HG02970 (cell line): ENCODE measurements around the gene OSBPL3.

Experiments
- ATAC-seq: cut with Tn5 transposase; IDR thresholded peaks from one replicate; pipeline ENCODE4 v1.9.1; 2021; ENCODE audit warnings: mild to moderate bottlenecking, moderate library complexity, moderate number of reproducible peaks; ENCODE audit not compliant: unreplicated experiment, low FRiP score

Gene OSBPL3

DNA sequence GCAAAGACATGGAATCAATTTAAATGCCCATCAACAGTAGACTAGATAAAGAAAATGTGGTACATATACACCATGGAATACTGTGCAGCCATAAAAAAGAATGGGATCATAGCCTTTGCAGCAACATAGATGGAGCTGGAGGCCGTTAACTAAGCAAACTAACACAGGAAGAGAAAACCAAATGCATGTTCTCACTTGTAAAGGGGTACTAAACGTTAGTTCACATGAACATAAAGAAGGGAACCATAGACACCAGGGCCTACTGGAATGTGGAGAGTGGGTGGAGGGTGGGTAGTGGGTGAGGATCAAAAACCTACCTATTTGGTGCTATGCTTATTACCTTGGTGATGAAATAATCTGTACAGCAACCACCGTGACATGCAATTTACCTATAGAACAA lies 144.3 kb downstream of the OSBPL3 start:
- no peak for ATAC-seq

DNA sequence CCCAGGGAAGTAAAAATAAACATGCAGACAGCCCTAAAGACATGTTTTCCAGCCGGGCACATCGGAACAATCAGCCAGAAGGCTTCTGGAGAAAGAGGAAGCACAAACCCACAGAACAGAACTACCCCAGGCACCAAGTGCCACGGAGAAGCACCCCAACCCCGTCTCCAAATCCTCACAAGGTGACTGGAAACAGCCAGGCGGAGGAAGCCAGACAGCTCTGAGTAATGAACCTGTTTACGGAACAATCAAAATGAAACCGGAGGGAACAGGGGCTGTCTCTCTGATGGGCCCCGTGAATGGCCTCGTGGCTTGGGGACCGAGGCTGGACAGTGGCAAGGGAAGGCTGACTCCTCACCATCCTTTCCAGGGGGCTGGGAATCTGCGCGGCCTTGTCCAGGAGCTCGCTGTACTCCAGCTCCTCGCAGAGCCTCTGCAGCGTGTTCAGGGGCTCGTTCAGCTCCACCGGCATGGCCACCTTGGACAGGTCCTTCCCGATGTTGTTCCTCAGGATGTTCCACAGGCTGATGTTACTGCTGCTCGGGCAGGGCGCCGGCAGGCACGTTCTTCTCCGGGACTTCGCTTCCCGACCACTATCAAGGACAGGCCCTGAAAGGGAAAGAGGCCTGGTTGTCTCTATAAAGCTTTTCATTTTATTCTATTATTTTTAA lies 145.7 kb downstream of the OSBPL3 start:
- ATAC-seq: no peak

DNA sequence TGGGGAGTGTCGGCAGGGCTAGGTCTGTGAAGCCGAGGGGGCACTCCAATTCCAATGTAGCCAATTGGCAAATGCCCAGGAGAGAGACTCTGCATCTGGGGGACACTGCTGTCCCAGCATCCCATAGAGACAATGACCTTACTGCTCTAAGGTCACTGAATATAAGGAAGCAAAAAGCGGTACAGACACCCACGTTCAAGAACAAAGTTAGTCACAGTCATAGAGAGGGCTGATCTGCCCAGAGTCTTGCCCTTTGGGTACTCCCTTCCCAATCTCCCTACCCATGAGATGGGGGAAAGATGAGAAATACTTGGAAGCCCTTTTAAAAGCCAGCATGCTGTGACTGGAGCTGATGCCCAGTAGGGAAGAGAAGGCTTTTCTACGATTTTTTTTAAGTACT lies 146.4 kb downstream of the OSBPL3 start:
- ATAC-seq: no peak

DNA sequence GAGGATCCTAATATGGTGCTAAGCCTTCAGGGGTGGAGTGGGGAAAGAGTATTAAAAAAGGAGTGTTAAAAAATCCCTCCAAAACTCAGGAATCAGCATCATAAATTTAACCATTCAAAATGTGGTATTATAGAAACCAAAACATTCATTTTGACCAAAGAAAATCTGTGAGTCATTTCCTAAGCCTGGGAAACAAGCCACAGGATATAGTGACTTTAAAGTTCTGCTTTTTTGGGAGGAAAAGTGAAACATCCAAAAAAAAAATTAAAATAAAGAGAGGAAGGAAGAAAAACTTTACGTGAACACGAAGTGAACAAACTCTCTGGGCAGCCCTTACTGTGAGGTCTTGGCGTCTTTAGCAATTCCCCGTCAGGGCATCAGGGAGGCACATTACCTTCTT lies 148.7 kb downstream of the OSBPL3 start:
- ATAC-seq: no peak

DNA sequence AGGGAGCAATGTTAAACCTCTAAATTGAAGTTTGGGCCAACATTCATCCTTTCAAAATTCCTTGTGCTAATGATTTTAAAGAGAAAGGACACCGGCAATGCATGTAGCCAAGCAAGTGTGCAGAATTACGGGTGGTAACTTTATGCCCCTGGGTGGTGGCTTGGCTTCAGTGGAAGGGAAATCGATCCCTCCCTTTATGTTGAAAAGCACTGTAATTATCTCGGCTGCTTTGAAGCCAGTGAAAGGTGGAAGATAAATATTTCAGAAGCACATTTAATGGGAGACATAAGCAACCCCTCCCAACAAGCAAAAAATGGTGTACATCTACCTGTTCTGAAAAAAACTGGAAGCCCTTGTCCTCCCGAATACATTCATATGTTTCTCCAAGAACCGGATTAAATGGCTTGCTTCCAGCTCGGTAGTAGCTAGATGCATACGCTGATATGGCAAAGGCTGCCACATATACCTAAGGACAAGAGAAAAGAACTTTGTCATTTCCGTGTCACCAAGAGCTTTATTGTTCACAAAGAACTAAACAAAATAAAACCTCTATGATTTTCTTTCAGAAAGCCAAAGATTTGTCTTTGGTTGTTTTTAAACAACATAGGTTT lies 149.4 kb downstream of the OSBPL3 start:
- no peak for ATAC-seq

DNA sequence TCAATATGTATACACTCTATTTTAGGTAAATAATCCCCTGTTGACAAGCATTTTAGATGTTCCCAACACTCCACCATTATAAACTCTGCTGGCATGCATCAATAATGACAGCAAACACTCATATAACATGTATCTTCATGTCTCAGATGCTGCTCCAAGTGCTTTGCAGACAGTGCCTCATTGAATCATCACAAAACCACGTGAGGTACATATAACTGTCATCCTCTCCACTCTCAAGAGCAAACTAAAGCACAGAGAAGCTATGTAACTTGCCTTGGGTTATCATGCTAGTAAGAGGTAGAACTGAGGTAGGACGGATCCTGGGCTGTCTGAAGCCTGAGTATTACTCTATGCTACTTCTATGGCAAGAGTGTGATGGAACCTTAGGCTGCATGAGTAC lies 150.2 kb downstream of the OSBPL3 start:
- no peak for ATAC-seq

DNA sequence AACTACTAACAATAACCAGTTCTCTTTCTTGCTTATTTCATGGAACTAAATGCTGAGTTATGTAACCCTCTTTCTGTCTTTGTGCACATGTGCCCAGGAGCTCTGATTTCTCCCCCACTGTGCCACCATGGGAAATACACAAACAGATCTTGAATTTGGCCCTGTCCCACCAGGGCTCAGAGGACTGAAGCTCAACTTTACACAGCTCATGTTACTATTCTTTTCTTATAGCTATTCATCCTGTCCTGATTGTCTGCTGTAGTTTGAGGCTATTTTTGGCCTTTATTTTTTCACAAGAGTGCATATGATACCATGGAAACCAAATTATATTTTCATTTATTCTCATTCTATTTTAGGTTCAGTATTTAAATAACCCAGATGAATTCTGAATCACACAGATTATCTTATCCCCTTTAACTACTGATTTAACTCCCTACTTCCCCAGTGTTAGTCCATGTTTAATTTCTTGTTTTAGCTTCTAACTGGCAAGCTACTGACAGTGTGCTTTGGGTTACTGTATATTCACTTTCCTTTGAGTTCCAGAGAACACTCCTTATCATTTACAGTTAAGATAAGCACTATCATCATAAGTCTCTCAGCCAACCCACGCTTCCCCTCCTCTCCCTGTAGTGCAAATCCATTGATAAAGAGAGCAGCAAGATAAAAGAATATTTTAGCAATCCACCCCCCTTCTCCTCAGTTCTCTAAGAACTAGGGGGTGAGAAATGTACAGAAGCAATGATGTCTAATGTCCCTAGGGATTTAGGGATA lies 150.9 kb downstream of the OSBPL3 start:
- ATAC-seq: no peak

DNA sequence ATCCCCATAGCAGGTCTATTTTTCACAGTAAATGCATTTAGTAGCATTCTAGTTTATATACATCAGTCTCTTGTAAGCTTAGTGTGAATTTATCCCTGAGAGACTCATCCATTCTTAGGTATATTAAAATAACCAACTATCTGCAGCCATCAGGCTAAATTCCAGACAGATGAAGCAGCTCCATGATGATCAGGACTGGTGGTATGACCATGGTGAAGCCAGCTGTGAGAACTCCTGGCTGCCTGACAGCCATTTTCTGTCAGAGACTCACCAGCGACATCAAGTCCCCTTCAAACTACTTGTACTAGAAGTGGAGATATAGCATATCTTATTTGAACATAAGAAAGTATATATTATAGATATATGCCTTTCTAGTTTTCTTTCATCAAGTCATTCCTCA lies 152.4 kb downstream of the OSBPL3 start:
- no peak for ATAC-seq

DNA sequence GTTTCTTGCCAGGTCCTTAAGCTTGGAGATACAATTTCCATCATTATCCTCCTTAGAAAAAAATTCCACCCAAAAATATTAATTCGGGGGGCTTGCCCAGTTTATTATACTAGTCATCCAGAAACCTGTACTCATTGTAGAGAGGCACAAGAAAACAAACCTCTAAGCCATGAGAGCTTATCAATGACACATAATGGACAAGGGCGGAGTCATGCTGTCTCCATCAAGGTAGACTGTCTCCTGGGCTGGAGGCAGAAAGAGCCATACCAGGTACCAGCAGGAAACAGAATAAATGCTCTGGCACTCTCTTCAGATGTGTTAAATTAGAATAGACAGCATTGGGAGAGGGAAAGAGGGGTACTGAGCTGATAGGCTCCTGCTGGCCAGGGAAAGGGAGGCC lies 153.0 kb downstream of the OSBPL3 start:
- ATAC-seq: no peak

DNA sequence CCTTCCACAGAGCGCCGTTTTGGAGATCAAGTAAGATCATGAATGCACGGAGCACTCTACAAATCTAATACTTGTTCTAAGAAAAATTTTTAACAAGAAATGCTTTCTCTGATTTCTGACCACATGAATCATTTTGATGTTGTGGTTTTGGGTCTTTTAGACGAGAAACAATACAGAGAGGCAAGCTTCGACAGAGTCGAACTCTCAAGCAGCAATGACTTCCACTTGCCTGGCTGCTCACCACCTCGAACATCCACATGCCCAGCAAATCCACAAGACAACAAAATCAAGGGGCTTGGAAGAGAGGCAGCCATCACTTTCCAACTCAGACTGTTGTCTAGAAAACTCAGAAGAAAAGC lies 153.3 kb downstream of the OSBPL3 start:
- ATAC-seq: no peak

DNA sequence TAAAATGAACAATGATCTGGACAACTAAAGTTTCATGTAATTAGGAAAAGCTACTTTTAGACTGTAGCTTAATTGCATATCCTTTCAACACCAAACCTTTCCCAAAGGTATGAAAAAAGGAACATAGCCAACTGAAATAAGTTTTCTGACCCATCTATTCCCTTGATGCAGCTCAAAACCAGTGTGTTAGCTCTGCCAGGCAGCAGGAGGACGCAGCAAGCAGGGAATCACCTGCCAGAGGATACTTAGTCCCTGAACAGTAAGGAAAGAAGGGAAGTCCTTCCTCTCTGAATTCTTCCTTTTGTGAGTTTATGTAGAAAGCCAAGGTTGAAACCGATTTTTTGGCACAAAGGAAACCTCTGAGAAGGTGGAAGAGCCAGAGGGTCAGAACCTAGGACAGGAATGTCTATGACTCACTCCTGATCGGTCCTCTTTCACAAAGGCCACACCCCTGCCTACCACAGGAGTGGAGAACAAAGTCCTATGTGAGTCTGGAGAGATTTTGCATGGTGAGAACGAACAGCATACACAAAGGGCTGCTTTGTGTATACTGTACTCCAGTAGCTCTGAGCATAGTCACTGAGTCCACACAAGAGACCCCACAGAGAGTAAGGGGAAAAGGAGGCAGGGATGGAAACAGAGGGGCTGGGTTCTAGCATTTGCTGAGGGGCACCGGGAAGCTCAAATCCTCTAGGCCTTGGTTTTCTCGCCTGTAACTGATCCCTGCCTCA lies 153.9 kb downstream of the OSBPL3 start:
- ATAC-seq: no peak

DNA sequence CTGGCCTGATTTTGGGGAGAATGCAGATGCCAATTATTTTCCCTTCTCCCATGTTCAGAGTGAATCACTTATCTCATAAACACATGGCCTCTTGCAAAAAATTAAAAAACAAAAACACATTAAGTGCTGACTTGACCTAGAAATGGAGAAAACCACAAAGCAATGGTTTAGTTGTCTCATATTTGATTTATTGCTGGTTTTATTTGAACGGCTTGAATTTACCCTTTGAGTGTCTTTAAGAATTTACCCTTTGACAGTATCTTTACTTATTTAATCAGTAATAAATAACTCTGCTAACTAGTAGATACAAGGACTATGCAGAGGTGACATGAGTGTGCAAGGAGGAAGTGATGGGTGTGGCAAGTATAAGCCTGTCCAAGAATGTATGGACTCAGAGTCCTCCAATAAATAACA lies 154.6 kb downstream of the OSBPL3 start:
- no peak for ATAC-seq

DNA sequence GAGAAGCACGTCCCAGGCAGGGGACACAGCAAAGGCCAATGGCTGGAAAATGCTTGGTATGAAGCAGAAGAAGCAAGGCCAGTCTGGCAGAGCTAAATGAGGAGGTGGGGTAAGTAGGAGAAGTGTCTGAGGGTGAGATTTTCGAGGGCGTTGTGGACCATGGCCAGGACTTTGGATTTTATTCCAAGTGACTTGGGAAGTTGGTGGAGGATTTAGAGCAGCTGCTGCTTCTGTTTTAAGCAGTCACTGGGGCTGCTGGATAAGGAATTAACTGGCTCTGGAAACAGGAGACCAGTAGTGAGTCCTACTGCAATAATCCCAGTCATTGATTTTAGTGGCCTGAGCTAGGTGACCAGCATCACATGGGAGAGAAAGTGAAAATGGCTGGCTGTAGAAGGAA lies 155.1 kb downstream of the OSBPL3 start:
- no peak for ATAC-seq

DNA sequence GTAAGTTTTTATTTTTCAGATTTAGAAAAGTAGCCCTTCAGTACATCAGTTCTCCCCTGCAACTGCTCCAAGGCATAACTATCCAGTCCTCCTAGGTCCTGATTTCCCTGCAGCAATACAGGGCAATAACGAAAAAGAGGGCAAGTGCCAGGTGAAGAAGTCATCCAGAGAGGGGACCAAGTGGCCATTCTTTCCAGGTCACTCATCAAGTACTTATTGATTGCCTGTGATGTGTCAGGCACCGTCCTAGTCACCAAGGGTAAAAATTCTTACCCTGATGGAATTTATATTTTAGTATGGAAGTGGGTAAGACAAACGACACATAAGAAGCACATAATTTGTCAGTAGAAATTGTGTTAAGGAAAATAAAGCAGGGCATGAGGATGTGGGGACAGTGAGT lies 155.6 kb downstream of the OSBPL3 start:
- ATAC-seq: no peak

DNA sequence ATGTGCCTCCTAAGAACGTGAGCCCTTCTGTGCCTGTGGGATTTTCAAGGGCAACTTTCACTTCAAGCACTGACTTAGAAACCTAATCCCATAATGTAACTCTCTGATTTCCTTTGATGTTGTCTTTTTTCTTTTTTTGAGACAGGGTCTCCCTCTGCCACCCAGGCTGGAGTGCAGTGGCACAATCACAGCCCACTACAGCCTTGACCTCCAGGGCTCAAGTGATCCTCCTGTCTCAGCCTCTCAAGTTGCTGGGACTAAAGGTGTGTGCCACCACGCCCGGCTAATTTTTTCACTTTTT lies 158.3 kb downstream of the OSBPL3 start:
- no peak for ATAC-seq

DNA sequence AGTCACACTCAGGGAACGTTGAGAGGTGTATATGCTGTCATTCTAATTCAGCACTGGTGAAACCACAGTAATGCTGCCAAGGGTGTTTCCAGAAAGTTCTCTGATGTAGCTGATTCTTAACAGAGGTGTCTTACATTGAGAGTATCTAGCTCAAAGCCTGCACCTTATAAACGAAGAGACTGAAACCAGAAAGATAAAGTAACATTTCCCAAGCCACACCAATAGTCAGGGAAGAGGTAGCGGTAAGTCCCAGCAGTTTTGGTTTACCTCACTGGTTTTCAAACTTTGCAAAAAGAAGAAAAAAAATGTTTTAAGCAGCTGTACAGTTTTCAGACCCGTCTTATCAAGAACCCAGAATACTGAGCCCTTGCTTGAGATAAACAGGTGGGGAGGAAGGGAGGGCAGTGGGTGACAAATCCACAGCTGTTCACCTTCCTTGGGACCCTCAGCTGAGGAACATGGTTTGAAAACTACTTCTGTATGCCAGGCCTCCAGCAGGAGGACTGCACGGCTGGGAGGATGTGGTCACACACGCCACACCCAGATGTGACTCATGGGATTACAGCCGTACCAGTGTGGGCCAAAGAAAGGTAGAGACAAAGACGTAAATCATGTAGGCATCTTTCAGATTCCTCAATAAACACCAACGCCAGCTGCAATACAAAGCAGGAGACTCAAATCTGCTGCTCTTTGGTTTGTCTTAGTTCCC lies 158.8 kb downstream of the OSBPL3 start:
- ATAC-seq: peak; percentile 68

DNA sequence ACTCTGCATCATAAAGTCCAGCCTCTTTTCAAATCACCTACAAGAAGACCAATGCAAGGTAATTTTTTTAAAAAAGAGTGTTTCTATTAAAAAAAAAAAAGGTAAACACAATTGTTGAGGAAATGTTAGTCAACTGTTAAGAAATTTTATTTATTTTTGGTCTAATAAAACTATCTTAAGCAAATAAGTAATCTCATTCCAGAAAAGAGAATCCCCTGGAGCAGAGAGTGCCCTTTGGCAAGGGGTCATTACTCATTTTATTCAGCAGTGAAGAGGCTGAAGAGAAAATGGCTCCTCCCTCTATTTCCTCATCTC lies 159.3 kb downstream of the OSBPL3 start:
- ATAC-seq: no peak

DNA sequence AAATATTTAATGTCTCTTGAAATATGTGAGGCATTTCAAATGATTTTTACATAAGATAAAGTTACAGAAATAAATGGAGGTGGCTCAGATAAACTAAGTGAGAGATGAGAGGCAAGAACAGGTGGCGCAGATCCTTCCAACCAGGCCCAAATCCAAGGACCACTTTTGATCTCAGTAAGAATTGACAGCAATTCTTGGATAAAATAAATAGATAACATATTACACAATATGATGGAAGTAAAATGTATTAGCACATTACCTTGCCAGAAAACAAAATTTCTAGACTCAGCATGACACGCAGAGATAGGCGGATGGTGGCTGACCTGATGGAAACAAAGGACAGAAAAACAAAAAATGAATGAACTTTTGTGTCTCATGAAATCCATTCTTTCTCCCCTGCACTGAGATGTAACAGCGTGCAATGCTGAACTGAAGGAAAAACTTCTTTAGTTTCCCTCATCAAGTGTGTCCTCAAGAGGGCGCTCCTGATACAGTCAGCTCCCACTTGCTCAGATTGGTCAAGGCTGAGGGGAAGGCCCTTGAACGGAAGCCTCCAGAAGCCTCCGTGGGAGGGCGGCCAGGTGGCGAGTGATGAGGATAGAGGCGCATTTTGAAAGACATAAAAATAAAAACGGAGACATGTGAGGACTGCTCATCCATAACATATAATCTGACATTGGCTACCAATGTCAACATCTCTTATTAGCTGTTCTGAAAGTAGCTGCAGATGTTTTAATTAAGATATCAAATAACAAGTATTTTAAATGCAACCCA lies 159.9 kb downstream of the OSBPL3 start:
- peak; percentile 65 for ATAC-seq

DNA sequence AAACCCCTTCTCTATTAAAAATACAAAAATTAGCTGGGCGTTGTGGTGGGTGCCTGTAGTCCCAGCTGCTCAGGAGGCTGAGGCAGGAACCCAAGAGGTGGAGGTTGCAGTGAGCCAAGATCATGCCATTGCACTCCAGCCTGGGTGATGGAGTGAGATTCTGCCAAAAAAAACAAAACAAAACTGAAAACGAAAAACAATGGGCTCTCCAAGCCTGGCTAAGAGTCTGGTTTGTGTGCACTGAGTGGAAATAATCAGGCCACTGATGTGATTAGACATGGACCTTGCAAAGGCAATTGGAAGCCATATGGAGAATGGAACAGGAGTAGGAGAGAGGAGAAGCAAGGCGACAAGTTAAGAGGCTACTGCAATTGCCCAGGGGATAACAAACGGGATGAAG lies 162.6 kb downstream of the OSBPL3 start:
- no peak for ATAC-seq

DNA sequence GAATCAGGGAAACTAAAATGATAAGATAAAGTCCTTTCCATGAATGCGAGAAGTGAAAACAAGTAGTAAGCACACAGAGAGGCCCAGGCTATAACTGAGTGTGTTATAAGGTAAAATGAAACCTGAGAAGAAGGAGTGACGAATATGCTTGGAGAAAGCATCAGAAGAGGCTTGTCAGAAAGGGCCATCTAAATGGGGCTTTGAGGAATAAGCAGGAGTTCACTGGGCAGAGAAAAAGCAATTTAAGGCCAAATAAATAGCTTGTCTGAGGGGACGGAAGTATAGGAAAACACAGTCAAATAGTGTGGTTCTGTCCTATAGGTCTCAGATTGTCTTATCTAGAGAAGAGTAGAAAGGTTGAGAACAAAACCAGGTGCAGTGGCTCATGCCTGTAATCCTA lies 163.1 kb downstream of the OSBPL3 start:
- ATAC-seq: no peak
